GM18907 (cell line): ENCODE results near the gene KDM4B.
"Not testable (repeated sequence)": the region's sequence is repeated elsewhere in the genome, so short reads cannot be mapped to it uniquely, and the experiment has no call there.

ENCODE experiments used
- ATAC-seq: cut with Tn5 transposase; IDR thresholded peaks from one replicate; pipeline ENCODE4 v1.9.1; 2021; ENCODE audit warnings: mild to moderate bottlenecking, moderate library complexity; ENCODE audit not compliant: unreplicated experiment

KDM4B gene

DNA sequence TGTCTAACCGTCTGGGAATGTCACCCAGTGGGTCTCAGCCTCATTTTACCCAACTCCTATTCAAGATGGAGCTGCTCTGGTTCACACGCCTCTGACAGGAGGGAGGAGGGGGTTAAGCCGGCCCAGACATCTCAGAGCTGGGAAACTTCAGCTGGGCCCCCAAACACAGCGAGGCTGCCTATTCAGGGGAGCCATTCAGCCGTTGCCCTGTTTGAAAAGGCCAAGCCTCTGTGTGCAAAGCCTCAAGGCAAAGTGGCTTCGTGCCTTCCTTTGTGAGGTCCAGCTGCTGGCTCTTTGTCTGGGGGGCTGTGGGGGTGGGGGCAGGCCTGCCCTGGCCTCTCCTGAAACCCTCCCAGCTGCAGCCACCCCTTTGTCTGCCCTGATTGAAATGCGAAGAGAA, 224.3 kb downstream of the KDM4B start:
- no peak for ATAC-seq

GRCh38 chr19:5194641-5195040, 225.7 kb downstream of the KDM4B start:
- no peak for ATAC-seq

DNA sequence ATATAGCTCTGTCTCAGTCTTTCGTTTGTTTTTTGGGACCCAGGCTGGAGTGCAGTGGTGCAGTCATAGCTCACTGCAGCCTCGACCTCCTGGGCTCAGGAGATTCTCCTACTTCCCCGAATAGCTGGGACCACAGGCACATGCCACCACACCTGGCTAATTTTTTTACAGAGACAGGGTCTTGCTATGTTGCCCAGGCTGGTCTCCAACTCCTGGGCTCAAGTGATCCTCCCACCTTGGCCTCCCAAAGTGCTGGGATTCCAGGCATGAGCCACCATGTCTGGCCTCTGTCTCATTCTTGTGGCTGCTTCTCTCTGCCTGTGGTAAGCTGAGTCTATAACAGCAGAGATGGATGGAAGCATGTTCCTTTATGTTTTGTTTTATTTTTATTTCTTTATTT, 226.7 kb downstream of the KDM4B start:
- not testable (repeated sequence) for ATAC-seq

- no peak for ATAC-seq
These were observed 227.9 kb downstream of the KDM4B start for GRCh38 chr19:5196832-5197231.

GRCh38 chr19:5200844-5201243, 231.9 kb downstream of the KDM4B start:
- no peak for ATAC-seq

- ATAC-seq: no peak
These were observed 233.6 kb downstream of the KDM4B start for GRCh38 chr19:5202553-5202952.
